Measurements from ENCODE around the gene P4HA1.

The P4HA1 gene

GRCh38 chr10:73093922-73094850 is 2.5 kb downstream of the P4HA1 start:
- DNase-seq, result no peak

- DNase-seq, result no peak
These were observed 3.8 kb downstream of the P4HA1 start for GRCh38 chr10:73092830-73093229.

- no peak for DNase-seq
These were observed 8.4 kb downstream of the P4HA1 start for GRCh38 chr10:73088304-73088703.

GRCh38 chr10:73086816-73087215 is 9.8 kb downstream of the P4HA1 start:
- no peak for DNase-seq

GRCh38 chr10:73084209-73084608 is 12.5 kb downstream of the P4HA1 start:
- DNase-seq, result no peak

GRCh38 chr10:73083221-73083620 is 13.4 kb downstream of the P4HA1 start:
- DNase-seq, result no peak

- no peak for DNase-seq
These were observed 16.7 kb downstream of the P4HA1 start for GRCh38 chr10:73079779-73080541.

- no peak for DNase-seq
These were observed 20.1 kb downstream of the P4HA1 start for GRCh38 chr10:73076360-73077183.

- no peak for DNase-seq
These were observed 20.8 kb downstream of the P4HA1 start for GRCh38 chr10:73075829-73076228.

GRCh38 chr10:73073627-73074026 is 23.0 kb downstream of the P4HA1 start:
- DNase-seq, result no peak

GRCh38 chr10:73065441-73065840 is 31.2 kb downstream of the P4HA1 start:
- no peak for DNase-seq

- DNase-seq, result no peak
These were observed 34.9 kb downstream of the P4HA1 start for GRCh38 chr10:73061743-73062142.

- peak; percentile 6 to 20 for DNase-seq
These were observed 35.7 kb downstream of the P4HA1 start for GRCh38 chr10:73060738-73061635.

- DNase-seq, result no peak
These were observed 36.5 kb downstream of the P4HA1 start for GRCh38 chr10:73060173-73060572.

- DNase-seq, result no peak
These were observed 38.5 kb downstream of the P4HA1 start for GRCh38 chr10:73058057-73058591.

- DNase-seq, result no peak
These were observed 42.4 kb downstream of the P4HA1 start for GRCh38 chr10:73054286-73054685.

- DNase-seq, result no peak
These were observed 43.4 kb downstream of the P4HA1 start for GRCh38 chr10:73053275-73053674.

- no peak for DNase-seq
These were observed 52.0 kb downstream of the P4HA1 start for GRCh38 chr10:73044378-73045285.

- DNase-seq, result no peak
These were observed 52.8 kb downstream of the P4HA1 start for GRCh38 chr10:73043766-73044377.

- no peak for DNase-seq
These were observed 53.3 kb downstream of the P4HA1 start for GRCh38 chr10:73043319-73043718.

All from SHP77 (cell line).